Calu3 (cell line): ENCODE measurements around the gene RAD51AP2. TPM values are rescaled to one million over a fixed set of nuclear protein-coding genes. Genes with fewer than 3 reads are reported as not detected.

ENCODE experiments used
- BruUV-seq: library from RNA; stranded (reverse); fragments of 400-500 nt; replicated peaks from 2 replicates; lab custom pipeline; 2021; lab: Mats Ljungman, UMichigan
- CTCF ChIA-PET: fragments of 300-600 bp; sonication (Branson Sonifier 250); formaldehyde crosslinking; loops from one replicate; lab custom pipeline; 2022; ENCODE audit warnings: antibody characterized with exemption; lab: Charles Lee
- DNase-seq: peaks from one replicate; pipeline ENCODE4 v3.0.0; 2022
- H3K27ac Mint-ChIP-seq: one replicate; pipeline ENCODE4 v1.8.0; 2022; ENCODE audit warnings: mixed read lengths; ENCODE audit not compliant: unreplicated experiment
- H3K27me3 Mint-ChIP-seq: one replicate; pipeline ENCODE4 v1.8.0; 2022; ENCODE audit warnings: mixed read lengths; ENCODE audit not compliant: unreplicated experiment
- H3K36me3 Mint-ChIP-seq: one replicate; pipeline ENCODE4 v1.8.0; 2022; ENCODE audit warnings: mild to moderate bottlenecking, moderate library complexity, mixed read lengths; ENCODE audit not compliant: insufficient read depth, unreplicated experiment
- H3K4me1 Mint-ChIP-seq: one replicate; pipeline ENCODE4 v1.8.0; 2022; ENCODE audit warnings: mild to moderate bottlenecking, low read depth, mixed read lengths; ENCODE audit not compliant: unreplicated experiment
- H3K4me3 Mint-ChIP-seq: one replicate; pipeline ENCODE4 v1.8.0; 2022; ENCODE audit warnings: mild to moderate bottlenecking, low read depth, moderate library complexity, mixed read lengths; ENCODE audit not compliant: unreplicated experiment
- H3K9me3 Mint-ChIP-seq: one replicate; pipeline ENCODE4 v1.8.0; 2022; ENCODE audit warnings: low read depth, mixed read lengths; ENCODE audit not compliant: unreplicated experiment
- intact Hi-C: fragments of 100-400 bp; cut with micrococcal nuclease; formaldehyde crosslinking; loops from one replicate; pipeline ENCODE4 v1.10.0; 2022; ENCODE audit not compliant: unreplicated experiment
- total RNA-seq: library from RNA; stranded (reverse); gene quantifications from 2 replicates; pipeline ENCODE4 v1.2.3, GENCODE V29; 2022
- TF ChIP-seq, protein P1 (sequence below): fragments of 200-600 bp; IDR thresholded peaks from one replicate; pipeline ENCODE4 v1.8.0; 2022; ENCODE audit warnings: antibody characterized with exemption; ENCODE audit not compliant: unreplicated experiment

The RAD51AP2 gene
- total RNA-seq, 1 experiment from 2014 or later, result not detected

DNA sequence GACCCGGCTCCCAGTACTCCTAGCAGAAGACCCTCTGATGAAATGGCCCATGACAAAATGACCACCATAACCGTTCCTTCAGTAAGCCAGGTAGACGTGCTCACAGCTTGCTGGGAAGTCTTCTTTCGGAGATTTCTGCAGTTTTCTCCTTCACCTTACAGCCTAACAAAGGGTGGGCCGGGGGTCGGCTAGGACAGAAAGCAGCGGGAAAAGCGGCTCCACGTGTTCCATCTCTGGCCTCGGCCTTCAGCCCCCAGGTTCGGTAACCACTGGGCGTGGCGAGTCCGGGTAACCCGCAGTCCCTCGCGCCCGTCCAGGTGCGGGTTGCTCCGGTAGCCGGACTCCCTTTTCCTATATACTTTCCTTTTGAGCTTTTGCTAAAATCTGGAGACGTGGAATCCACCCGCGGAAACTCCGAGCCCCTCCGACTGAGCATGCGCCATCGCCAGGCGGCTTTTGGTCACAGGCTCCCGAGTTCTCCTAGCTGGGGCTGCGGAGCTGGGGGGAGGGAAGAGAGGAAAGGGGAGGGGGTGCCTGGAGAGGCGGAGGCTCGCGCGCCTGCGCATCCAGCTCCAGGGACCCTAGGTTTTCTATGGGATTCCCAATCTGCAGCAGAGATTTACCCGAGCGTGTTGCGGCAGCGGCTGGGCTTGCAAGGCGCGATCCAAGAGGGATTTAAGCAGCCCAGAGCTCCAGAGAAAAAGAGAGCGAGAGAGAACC, 22.0 kb upstream of the RAD51AP2 start, which contains the start of gene VSNL1:
Gene VSNL1, plus strand, starts transcription at position 604 of the 720 bp plus-strand sequence. CDS start 51,379 bp downstream, outside the sequence.
- TF ChIP-seq, protein P1, sequence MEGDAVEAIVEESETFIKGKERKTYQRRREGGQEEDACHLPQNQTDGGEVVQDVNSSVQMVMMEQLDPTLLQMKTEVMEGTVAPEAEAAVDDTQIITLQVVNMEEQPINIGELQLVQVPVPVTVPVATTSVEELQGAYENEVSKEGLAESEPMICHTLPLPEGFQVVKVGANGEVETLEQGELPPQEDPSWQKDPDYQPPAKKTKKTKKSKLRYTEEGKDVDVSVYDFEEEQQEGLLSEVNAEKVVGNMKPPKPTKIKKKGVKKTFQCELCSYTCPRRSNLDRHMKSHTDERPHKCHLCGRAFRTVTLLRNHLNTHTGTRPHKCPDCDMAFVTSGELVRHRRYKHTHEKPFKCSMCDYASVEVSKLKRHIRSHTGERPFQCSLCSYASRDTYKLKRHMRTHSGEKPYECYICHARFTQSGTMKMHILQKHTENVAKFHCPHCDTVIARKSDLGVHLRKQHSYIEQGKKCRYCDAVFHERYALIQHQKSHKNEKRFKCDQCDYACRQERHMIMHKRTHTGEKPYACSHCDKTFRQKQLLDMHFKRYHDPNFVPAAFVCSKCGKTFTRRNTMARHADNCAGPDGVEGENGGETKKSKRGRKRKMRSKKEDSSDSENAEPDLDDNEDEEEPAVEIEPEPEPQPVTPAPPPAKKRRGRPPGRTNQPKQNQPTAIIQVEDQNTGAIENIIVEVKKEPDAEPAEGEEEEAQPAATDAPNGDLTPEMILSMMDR, result no peak
- DNase-seq, result peak; percentile 5
- CTCF ChIA-PET, result no interaction called here
- no TSS peak for BruUV-seq
- Mint-ChIP-seq H3K9me3 (no peaks in the 10 kb centered on the region), H3K4me3 (peak within 1 kb of the TSS; percentile 76), H3K36me3 (peaks cover 15% of the 10 kb centered on the region), H3K4me1 (peaks cover 22% of the 10 kb centered on the region), H3K27ac (no peak within 1 kb of the TSS), H3K27me3 (peaks cover 81% of the 10 kb centered on the region)
- intact Hi-C loops, result no loop called here

DNA sequence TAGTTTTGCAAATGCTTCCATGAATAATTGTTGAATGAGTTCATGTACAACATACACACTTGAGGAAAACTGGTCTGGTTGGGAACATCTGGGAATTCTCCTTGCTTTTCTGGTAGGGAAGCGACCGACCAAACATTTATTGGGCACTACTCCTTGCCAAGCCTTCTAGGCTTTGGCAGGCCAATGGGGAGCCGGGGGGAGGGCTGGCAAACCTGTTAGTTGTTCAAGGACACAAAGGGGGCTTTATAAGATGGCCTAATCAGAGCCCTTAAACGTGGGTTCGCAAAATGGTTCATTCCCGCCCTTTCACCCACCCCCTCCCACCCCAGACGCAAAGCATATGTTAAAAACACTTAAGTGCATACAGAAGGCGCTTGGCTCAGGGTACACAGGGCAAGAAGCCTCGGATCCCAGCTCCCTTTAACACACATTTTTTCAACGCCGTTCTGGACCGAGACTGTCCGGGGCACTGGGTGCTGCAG, 21.4 kb upstream of the RAD51AP2 start:
- Mint-ChIP-seq H3K27me3 (peaks cover 87% of the 10 kb centered on the region), H3K36me3 (peaks cover 15% of the 10 kb centered on the region), H3K4me1 (peaks cover 22% of the 10 kb centered on the region), H3K27ac (no peak overlapping the region), H3K4me3 (peak overlapping the region; percentile 76), H3K9me3 (no peaks in the 10 kb centered on the region)
- CTCF ChIA-PET, result no interaction called here
- BruUV-seq, result no TSS peak
- intact Hi-C loops, result no loop called here
- no peak for DNase-seq
- TF ChIP-seq, protein P1, result no peak

DNA sequence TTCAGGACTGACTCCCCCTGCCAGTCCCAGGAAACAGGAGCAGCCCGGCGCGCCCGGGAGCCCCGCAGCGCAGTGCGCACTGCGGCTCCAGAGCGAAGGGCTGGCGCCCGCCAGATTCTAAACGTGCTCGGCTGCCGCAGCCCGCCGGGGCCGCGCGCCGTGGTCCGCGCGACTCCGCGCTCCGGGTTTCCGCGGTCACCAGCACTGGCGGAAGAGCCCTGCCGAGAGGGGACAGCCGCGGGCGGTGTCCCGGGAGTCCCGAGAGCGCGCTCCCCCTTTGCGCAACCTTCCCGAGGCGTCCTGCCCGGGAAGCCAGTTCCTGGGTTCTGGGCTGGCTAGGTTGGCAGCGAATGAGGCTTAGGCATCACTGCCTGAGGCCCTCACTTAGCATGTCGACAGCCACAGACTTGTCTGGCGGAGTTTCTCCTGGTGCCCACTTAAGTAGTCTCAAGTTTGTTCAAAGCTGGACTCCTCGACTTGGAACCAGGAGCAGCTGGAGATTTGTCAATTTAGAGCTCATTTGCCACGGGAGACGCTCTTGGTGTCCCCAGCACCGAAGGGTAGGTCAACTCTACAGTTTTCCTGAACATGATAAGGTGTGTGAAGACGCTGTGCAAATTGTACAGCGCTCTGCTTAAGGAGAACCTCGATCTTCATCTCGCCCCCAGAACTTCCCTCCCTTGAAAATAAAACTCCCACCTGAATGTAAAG, 20.8 kb upstream of the RAD51AP2 start:
- H3K36me3 Mint-ChIP-seq, result peaks cover 15% of the 10 kb centered on the region
- BruUV-seq, result no TSS peak
- peak overlapping the region; percentile 38 for H3K4me3 Mint-ChIP-seq
- DNase-seq, result peak; percentile 15
- H3K27me3 Mint-ChIP-seq, result peaks cover 87% of the 10 kb centered on the region
- H3K9me3 Mint-ChIP-seq, result no peaks in the 10 kb centered on the region
- intact Hi-C loops, result no loop called here
- CTCF ChIA-PET, result no interaction called here
- peaks cover 22% of the 10 kb centered on the region for H3K4me1 Mint-ChIP-seq
- TF ChIP-seq, protein P1, result no peak
- H3K27ac Mint-ChIP-seq, result no peak overlapping the region

DNA sequence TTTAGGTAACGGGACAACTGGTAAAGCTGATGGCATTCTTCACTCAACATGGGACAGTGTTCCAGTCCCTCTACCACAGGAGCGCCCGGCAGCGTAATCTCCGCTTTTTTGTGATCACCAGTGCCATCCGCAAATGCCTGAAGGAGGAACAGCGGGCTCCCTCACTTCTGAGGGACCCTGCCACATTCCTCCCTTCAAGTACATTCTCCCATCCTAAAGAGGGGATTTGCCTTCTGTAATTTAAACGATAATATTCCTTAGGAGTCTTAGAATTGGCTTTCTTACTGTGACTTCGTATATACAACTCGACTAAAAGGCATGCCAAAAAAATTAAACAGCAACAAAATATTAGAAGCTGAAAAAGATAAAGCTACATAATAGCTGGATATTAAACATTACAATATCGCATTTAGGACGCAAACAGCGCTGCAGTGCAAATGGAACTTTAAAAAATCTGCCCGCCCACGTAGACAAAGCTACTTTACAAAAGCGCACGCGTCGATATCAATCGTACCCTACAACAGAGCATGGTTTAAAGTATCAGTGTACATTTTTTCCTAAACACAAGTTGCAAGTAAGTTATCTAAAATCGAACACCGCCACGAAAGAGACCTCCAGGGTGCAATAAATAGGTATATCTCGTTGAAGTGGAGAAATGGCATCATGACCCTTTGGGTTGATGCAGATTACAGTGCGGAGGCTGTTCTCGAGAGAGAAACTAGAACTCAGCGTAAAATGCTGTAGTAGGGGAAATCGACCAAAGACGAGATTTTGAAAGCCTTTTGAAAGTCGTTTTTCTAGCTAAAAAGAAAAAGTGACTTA, 20.0 kb upstream of the RAD51AP2 start:
- peaks cover 15% of the 10 kb centered on the region for H3K36me3 Mint-ChIP-seq
- BruUV-seq, result no TSS peak
- intact Hi-C loops, result no loop called here
- H3K9me3 Mint-ChIP-seq, result no peaks in the 10 kb centered on the region
- CTCF ChIA-PET, result no interaction called here
- peaks cover 22% of the 10 kb centered on the region for H3K4me1 Mint-ChIP-seq
- TF ChIP-seq, protein P1, result no peak
- H3K4me3 Mint-ChIP-seq, result peak overlapping the region; percentile 38
- no peak for DNase-seq
- peaks cover 87% of the 10 kb centered on the region for H3K27me3 Mint-ChIP-seq
- H3K27ac Mint-ChIP-seq, result no peak overlapping the region
